ENCODE measurements around the gene PAM.

The PAM gene

DNA sequence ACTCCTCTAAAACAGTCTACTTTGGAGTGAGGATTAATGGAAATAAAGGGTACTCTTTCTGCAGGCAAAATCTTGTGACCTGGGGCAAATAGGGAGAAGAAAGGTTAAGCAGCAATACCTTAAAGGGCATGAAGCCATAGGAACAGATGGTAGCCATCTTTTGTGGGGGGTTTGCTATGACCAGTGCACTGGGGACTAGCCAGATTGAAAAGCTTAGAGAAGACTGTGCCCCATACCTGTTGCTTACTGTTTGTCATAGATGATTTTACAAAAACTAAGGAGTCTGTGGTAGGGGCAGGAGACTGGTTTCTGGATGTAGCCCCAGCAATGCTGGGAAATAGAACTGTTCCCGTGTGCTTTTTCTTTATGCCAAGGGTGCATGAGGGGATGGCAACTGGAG, 58.6 kb downstream of the PAM start:
- Histone ChIP-seq H3K27me3 (ENCODE audit: insufficient read depth, poor library complexity, severe bottlenecking) (no peaks in the 10 kb centered on the region), H3K36me3 (ENCODE audit: low read depth) (peaks cover 7% of the 10 kb centered on the region; the same call in 1 of the 2 replicates), H3K27ac (ENCODE audit: poor library complexity, severe bottlenecking) (no peak overlapping the region), H3K4me3 (ENCODE audit: severe bottlenecking) (no peak overlapping the region), H3K9me3 (ENCODE audit: severe bottlenecking) (no peaks in the 10 kb centered on the region), H3K4me1 (ENCODE audit: insufficient read depth, poor library complexity, severe bottlenecking) (peaks cover 10% of the 10 kb centered on the region)
- no peak for ATAC-seq (ENCODE audit: low read depth)
- TF ChIP-seq, protein P1, sequence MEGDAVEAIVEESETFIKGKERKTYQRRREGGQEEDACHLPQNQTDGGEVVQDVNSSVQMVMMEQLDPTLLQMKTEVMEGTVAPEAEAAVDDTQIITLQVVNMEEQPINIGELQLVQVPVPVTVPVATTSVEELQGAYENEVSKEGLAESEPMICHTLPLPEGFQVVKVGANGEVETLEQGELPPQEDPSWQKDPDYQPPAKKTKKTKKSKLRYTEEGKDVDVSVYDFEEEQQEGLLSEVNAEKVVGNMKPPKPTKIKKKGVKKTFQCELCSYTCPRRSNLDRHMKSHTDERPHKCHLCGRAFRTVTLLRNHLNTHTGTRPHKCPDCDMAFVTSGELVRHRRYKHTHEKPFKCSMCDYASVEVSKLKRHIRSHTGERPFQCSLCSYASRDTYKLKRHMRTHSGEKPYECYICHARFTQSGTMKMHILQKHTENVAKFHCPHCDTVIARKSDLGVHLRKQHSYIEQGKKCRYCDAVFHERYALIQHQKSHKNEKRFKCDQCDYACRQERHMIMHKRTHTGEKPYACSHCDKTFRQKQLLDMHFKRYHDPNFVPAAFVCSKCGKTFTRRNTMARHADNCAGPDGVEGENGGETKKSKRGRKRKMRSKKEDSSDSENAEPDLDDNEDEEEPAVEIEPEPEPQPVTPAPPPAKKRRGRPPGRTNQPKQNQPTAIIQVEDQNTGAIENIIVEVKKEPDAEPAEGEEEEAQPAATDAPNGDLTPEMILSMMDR (IDR thresholded peaks at IDR 0.05; ENCODE audit: poor library complexity, severe bottlenecking), result no peak
- DNase-seq (ENCODE audit: low spot score), result no peak

DNA sequence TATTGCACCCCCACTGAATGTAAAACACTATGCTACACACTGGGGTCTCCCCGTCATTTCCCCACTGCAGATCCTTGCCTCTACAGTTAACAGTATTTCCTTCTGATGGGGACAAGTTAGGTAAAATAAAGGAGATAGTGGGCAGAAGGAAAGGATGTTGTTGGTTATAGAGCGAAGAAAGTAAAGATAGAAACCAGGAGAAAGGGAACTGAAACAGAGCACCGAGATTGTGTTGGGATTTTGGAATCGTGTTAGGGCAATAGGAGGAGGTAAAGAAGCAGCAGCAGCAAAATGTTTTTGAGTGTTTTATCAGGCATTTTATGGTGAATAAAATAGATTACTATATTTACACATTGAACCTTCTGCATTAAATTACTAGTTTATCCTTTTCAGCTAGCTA, 60.0 kb downstream of the PAM start:
- no peak overlapping the region for H3K27ac ChIP-seq (ENCODE audit: poor library complexity, severe bottlenecking)
- H3K4me3 ChIP-seq (ENCODE audit: severe bottlenecking), result no peak overlapping the region

DNA sequence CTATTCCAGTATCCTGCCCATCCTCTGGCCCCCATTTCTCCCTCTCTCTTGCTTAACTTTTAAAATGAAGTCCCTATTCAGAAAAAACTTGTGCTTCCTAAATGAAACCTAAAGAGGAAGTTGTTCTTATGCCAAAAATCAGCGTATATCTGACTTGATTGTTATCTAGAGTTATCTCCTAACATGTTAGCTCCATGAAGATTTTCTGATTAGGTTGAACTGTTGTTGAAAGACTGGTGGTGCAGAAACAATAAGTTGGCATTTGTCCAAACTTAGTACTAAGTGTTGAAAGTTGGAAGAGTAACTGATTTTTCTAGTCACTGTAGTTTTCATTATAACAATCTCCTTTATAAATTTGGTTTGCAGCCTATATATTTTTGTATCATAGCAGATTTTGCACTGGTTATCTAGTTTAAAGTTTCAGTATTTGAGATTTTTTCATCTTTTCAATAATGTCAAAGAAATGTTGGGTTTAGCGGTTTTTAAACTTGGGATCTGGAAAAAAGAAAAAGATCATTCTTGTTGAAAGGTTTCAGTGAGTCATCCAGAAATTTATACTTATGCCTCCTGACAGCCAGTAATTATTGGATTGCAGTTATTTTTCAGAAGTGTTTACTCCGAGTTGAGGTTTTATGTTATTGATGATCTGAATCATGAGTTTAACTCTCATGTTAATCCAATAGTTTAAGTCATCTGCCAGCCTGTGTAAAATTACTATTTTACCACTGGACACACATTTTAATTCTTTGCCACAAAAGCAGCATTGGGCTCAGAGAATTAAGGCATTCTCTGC, 60.6 kb downstream of the PAM start:
- Histone ChIP-seq H3K27ac (ENCODE audit: poor library complexity, severe bottlenecking) (no peak overlapping the region), H3K27me3 (ENCODE audit: insufficient read depth, poor library complexity, severe bottlenecking) (no peaks in the 10 kb centered on the region), H3K9me3 (ENCODE audit: severe bottlenecking) (no peaks in the 10 kb centered on the region), H3K4me1 (ENCODE audit: insufficient read depth, poor library complexity, severe bottlenecking) (peaks cover 10% of the 10 kb centered on the region), H3K36me3 (ENCODE audit: low read depth) (peaks cover 7% of the 10 kb centered on the region; the same call in 1 of the 2 replicates), H3K4me3 (ENCODE audit: severe bottlenecking) (no peak overlapping the region)
- TF ChIP-seq, protein P1 (IDR thresholded peaks at IDR 0.05; ENCODE audit: poor library complexity, severe bottlenecking), result no peak
- DNase-seq (ENCODE audit: low spot score) (no peak), ATAC-seq (ENCODE audit: low read depth) (no peak)

More for the DNA sequence above, 60.0 kb downstream of the PAM start:
- peaks cover 7% of the 10 kb centered on the region; the same call in 1 of the 2 replicates for H3K36me3 ChIP-seq (ENCODE audit: low read depth)
- ATAC-seq (ENCODE audit: low read depth) (no peak), DNase-seq (ENCODE audit: low spot score) (no peak)
- TF ChIP-seq, protein P1 (IDR thresholded peaks at IDR 0.05; ENCODE audit: poor library complexity, severe bottlenecking), result no peak
- no peaks in the 10 kb centered on the region for H3K27me3 ChIP-seq (ENCODE audit: insufficient read depth, poor library complexity, severe bottlenecking)
- H3K9me3 ChIP-seq (ENCODE audit: severe bottlenecking), result no peaks in the 10 kb centered on the region
- H3K4me1 ChIP-seq (ENCODE audit: insufficient read depth, poor library complexity, severe bottlenecking), result peaks cover 10% of the 10 kb centered on the region

DNA sequence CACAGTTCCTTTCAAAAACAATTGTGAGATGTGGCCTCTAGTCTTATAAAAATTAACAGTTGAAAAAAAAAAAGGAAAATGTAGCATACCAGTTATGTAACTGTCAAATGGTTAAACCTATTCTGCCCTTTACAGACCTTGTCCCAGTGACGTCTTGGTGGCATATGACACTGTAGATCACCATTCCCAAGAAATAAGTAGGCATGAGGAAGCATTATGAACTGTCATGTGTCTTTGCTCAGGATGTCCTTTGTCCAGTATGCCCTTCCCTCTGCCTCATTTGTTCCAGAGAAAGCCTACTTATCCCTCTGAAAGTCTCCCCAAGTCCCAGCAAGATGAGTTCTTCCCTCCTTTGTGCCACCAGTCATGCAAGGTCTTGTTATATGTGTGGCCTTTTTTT, 63.2 kb downstream of the PAM start:
- ATAC-seq (ENCODE audit: low read depth), result no peak
- DNase-seq (ENCODE audit: low spot score), result no peak
- peaks cover 7% of the 10 kb centered on the region; the same call in 1 of the 2 replicates for H3K36me3 ChIP-seq (ENCODE audit: low read depth)
- no peaks in the 10 kb centered on the region for H3K9me3 ChIP-seq (ENCODE audit: severe bottlenecking)
- no peak overlapping the region for H3K27ac ChIP-seq (ENCODE audit: poor library complexity, severe bottlenecking)
- no peaks in the 10 kb centered on the region for H3K4me1 ChIP-seq (ENCODE audit: insufficient read depth, poor library complexity, severe bottlenecking)
- H3K4me3 ChIP-seq (ENCODE audit: severe bottlenecking), result no peak overlapping the region
- H3K27me3 ChIP-seq (ENCODE audit: insufficient read depth, poor library complexity, severe bottlenecking), result no peaks in the 10 kb centered on the region
- TF ChIP-seq, protein P1 (IDR thresholded peaks at IDR 0.05; ENCODE audit: poor library complexity, severe bottlenecking), result no peak

DNA sequence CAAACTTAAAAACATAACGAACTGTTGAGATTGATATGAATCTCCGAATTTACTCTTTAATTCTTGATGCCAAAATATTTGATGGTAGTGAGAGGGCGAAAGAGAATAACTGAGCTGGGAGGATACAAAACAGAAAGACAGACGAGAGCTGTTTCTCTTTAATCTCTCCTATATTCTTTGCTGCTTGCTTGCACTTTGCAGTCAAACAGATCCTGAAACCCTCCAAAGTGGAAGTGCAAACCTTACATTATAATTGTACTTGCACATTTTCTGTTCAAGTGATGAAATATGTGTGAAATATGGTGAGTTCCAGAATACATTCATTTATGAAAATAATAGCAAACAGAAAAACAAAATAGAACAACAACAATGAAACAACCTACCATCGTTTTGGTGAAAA, 63.8 kb downstream of the PAM start:
- H3K27me3 ChIP-seq (ENCODE audit: insufficient read depth, poor library complexity, severe bottlenecking), result no peaks in the 10 kb centered on the region
- peaks cover 7% of the 10 kb centered on the region; the same call in 1 of the 2 replicates for H3K36me3 ChIP-seq (ENCODE audit: low read depth)
- TF ChIP-seq, protein P1 (IDR thresholded peaks at IDR 0.05; ENCODE audit: poor library complexity, severe bottlenecking), result no peak
- ATAC-seq (ENCODE audit: low read depth) (no peak), DNase-seq (ENCODE audit: low spot score) (no peak)
- no peaks in the 10 kb centered on the region for H3K4me1 ChIP-seq (ENCODE audit: insufficient read depth, poor library complexity, severe bottlenecking)
- no peak overlapping the region for H3K27ac ChIP-seq (ENCODE audit: poor library complexity, severe bottlenecking)
- H3K9me3 ChIP-seq (ENCODE audit: severe bottlenecking), result no peaks in the 10 kb centered on the region
- H3K4me3 ChIP-seq (ENCODE audit: severe bottlenecking), result no peak overlapping the region
